PC-3 (cell line): ENCODE results near the gene ZNF622. TPM values are rescaled to one million over a fixed set of nuclear protein-coding genes. Genes with fewer than 3 reads are reported as not detected.
"Not testable (repeated sequence)": the region's sequence is repeated elsewhere in the genome, so short reads cannot be mapped to it uniquely, and the experiment has no call there.

Experiments used
- ATAC-seq: fragments of 200-7000 bp; cut with Tn5 transposase; 2 replicates; pipeline ENCODE4 v1.9.1; 2020; ENCODE audit warnings: mild to moderate bottlenecking, moderate library complexity
- BruUV-seq: library from RNA; stranded (reverse); fragments of 400-500 nt; replicated peaks from 2 replicates; lab custom pipeline; 2021; lab: Mats Ljungman, UMichigan
- CTCF ChIA-PET: fragments of 300-600 bp; sonication (Branson Sonifier 250); formaldehyde crosslinking; loops from one replicate; lab custom pipeline; 2022; ENCODE audit warnings: antibody characterized with exemption; lab: Charles Lee
- POLR2A ChIA-PET: fragments of 300-600 bp; sonication (Branson Sonifier 250); formaldehyde crosslinking; loops from one replicate; lab custom pipeline; 2022; ENCODE audit warnings: antibody characterized with exemption; ENCODE audit not compliant: unreplicated experiment; lab: Charles Lee
- DNase-seq: peaks from one replicate; pipeline ENCODE4 v3.0.0-alpha.2; 2015
- H2AFZ ChIP-seq: fragments of 300-600 bp; sonication (generic); 2 replicates; pipeline ENCODE4 v1.6.0; 2016; ENCODE audit warnings: antibody characterized with exemption, low read length
- H3F3A ChIP-seq: fragments of 300-600 bp; sonication (generic); one replicate; pipeline ENCODE4 v1.6.0; 2017; ENCODE audit warnings: antibody characterized with exemption, low read length, control low read depth, mild to moderate bottlenecking; ENCODE audit not compliant: unreplicated experiment
- H3K27ac ChIP-seq: fragments of 300-600 bp; sonication (generic); 2 replicates; pipeline ENCODE4 v1.5.1; 2016; ENCODE audit warnings: mild to moderate bottlenecking, low read length
- H3K27me3 ChIP-seq: fragments of 300-600 bp; sonication (generic); 2 replicates; pipeline ENCODE4 v1.6.1; 2016; ENCODE audit warnings: low read length, mixed read lengths
- H3K36me3 ChIP-seq: fragments of 300-600 bp; sonication (generic); 2 replicates; pipeline ENCODE4 v1.6.1; 2016; ENCODE audit warnings: low read depth, mixed run types, low read length, mixed read lengths
- H3K4me1 ChIP-seq: fragments of 300-600 bp; sonication (generic); 2 replicates; pipeline ENCODE4 v1.5.1; 2016; ENCODE audit warnings: low read length; ENCODE audit not compliant: insufficient read depth
- H3K4me2 ChIP-seq: fragments of 300-600 bp; sonication (generic); 2 replicates; pipeline ENCODE4 v1.6.0; 2016; ENCODE audit warnings: low read length
- H3K4me3 ChIP-seq: fragments of 300-600 bp; sonication (generic); 2 replicates; pipeline ENCODE4 v1.5.1; 2016; ENCODE audit warnings: mild to moderate bottlenecking, low read length, mixed read lengths
- H3K79me2 ChIP-seq: fragments of 300-600 bp; sonication (generic); 2 replicates; pipeline ENCODE4 v1.6.1; 2017; ENCODE audit warnings: low read length, mixed read lengths
- H3K9ac ChIP-seq: fragments of 300-600 bp; sonication (generic); 2 replicates; pipeline ENCODE4 v1.6.0; 2016; ENCODE audit warnings: mild to moderate bottlenecking, low read length
- H3K9me2 ChIP-seq: fragments of 300-600 bp; sonication (generic); replicated peaks from 2 replicates; pipeline ENCODE4 v1.6.1; 2016; ENCODE audit warnings: mixed run types, low read length, mixed read lengths
- H3K9me3 ChIP-seq: fragments of 300-600 bp; sonication (generic); 2 replicates; pipeline ENCODE4 v1.6.1; 2016; ENCODE audit warnings: low read length, mixed read lengths
- H4K20me1 ChIP-seq: fragments of 300-600 bp; sonication (generic); 2 replicates; pipeline ENCODE4 v1.6.1; 2016; ENCODE audit warnings: low read length, mixed read lengths
- EZH2 ChIP-seq: fragments of 300-600 bp; sonication (generic); IDR thresholded peaks from one replicate; pipeline ENCODE4 v1.6.1; 2017; ENCODE audit warnings: antibody characterized with exemption, mild to moderate bottlenecking, low read length; ENCODE audit not compliant: unreplicated experiment
- EZH2phosphoT487 ChIP-seq: fragments of 300-600 bp; sonication (generic); IDR thresholded peaks from 2 replicates; pipeline ENCODE4 v1.6.1; 2018; ENCODE audit warnings: mild to moderate bottlenecking, antibody characterized with exemption, low read length, borderline replicate concordance
- intact Hi-C: fragments of 100-400 bp; cut with micrococcal nuclease; formaldehyde crosslinking; loops from 2 replicates; pipeline ENCODE4 v1.9.0; 2023
- total RNA-seq: library from RNA; depleted of rRNA; stranded (reverse); fragments of >200 nt; gene quantifications from 2 replicates; pipeline ENCODE4 v1.2.3, GENCODE V29; 2014
- TF ChIP-seq, protein P1 (sequence below): fragments of 300-600 bp; sonication (generic); conservative IDR thresholded peaks from 2 replicates; pipeline ENCODE4 v1.5.1; 2017; ENCODE audit warnings: antibody characterized with exemption, low read depth, mild to moderate bottlenecking, low read length

ZNF622 gene
- total RNA-seq, 1 experiment from 2014 or later = 76.9 TPM

DNA sequence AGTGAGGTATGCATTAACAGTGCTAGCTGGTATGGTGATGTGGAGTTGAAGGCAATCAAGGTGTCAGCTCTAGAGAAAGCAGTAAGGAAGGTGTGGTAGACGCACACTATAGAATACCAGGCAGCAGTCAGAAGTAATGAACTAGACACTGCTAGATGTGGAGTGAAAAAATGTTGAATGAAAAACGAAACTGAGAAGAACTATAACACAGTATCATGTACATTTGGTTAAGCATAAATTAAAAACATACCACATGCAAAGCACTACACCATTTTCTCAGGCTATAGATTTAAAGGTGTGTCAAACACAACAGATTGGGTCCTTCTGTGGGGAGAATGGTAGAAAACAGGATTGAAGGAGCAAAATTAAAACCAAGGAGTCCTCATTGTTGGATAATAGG is 15.4 kb downstream of the ZNF622 start:
- H3K79me2 ChIP-seq = peaks cover 19% of the 10 kb centered on the region
- no peak overlapping the region for H3K4me2 ChIP-seq
- ChIA-PET CTCF (no interaction called here), POLR2A (no interaction called here)
- no peaks in the 10 kb centered on the region for H3K27me3 ChIP-seq
- H2AFZ ChIP-seq = no peak overlapping the region
- H3K9me3 ChIP-seq = no peaks in the 10 kb centered on the region
- H3F3A ChIP-seq = no peaks in the 10 kb centered on the region
- no peaks in the 10 kb centered on the region for H3K4me1 ChIP-seq
- no peak for DNase-seq
- H3K4me3 ChIP-seq = no peak overlapping the region
- no peak overlapping the region for H3K27ac ChIP-seq
- TF ChIP-seq EZH2phosphoT487 = no peak
- no peak for TF ChIP-seq EZH2
- ATAC-seq = no peak
- no TSS peak for BruUV-seq
- H4K20me1 ChIP-seq = 0 out of 2 replicates have a peak, but pooled peaks cover 3% of the 10 kb centered on the region
- H3K9ac ChIP-seq = no peak overlapping the region
- intact Hi-C loops = no loop called here
- H3K9me2 ChIP-seq = no peaks in the 10 kb centered on the region
- peaks cover 70% of the 10 kb centered on the region for H3K36me3 ChIP-seq

DNA sequence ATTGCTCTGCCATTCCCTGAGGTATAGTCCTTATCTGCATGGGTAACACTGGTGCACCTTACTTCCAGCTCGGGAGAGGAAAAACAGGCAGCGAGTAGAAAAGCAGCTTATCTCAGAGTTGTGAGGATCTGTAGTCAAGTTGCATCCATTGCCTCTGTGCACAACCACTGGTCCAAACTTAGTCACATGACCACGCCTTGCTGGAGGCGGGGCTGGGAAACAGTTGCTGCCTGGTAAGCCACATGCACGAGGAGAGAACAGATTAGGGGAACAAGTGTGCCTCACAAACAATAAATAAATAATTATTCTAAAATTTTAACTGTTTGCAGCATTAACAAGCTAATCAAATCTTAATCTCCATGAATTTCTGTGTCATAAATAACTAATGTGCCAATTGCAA is 18.6 kb downstream of the ZNF622 start:
- H4K20me1 ChIP-seq = no peaks in the 10 kb centered on the region
- CTCF ChIA-PET = interaction anchor here (0.6 kb wide), 1 partner anchor 1544 kb away, joined by 3 read pairs; no protein-coding TSS in a partner anchor
- H3F3A ChIP-seq = no peaks in the 10 kb centered on the region
- POLR2A ChIA-PET = interaction anchor here (0.7 kb wide), 1 partner anchor 34 kb away, joined by 6 read pairs; no protein-coding TSS in a partner anchor
- no peaks in the 10 kb centered on the region for H3K27me3 ChIP-seq
- no peak for TF ChIP-seq EZH2phosphoT487
- TF ChIP-seq EZH2 = no peak
- TF ChIP-seq, protein P1, sequence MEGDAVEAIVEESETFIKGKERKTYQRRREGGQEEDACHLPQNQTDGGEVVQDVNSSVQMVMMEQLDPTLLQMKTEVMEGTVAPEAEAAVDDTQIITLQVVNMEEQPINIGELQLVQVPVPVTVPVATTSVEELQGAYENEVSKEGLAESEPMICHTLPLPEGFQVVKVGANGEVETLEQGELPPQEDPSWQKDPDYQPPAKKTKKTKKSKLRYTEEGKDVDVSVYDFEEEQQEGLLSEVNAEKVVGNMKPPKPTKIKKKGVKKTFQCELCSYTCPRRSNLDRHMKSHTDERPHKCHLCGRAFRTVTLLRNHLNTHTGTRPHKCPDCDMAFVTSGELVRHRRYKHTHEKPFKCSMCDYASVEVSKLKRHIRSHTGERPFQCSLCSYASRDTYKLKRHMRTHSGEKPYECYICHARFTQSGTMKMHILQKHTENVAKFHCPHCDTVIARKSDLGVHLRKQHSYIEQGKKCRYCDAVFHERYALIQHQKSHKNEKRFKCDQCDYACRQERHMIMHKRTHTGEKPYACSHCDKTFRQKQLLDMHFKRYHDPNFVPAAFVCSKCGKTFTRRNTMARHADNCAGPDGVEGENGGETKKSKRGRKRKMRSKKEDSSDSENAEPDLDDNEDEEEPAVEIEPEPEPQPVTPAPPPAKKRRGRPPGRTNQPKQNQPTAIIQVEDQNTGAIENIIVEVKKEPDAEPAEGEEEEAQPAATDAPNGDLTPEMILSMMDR = no peak
- H3K36me3 ChIP-seq = peaks cover 45% of the 10 kb centered on the region
- H3K9me2 ChIP-seq = no peaks in the 10 kb centered on the region
- intact Hi-C loops = no loop called here
- no peak overlapping the region for H3K4me3 ChIP-seq
- H3K79me2 ChIP-seq = no peaks in the 10 kb centered on the region
- no TSS peak for BruUV-seq
- no peak overlapping the region for H3K9ac ChIP-seq
- DNase-seq = no peak
- ATAC-seq = no peak
- H2AFZ ChIP-seq = no peak overlapping the region
- no peaks in the 10 kb centered on the region for H3K4me1 ChIP-seq
- H3K27ac ChIP-seq = no peak overlapping the region
- no peaks in the 10 kb centered on the region for H3K9me3 ChIP-seq
- no peak overlapping the region for H3K4me2 ChIP-seq

DNA sequence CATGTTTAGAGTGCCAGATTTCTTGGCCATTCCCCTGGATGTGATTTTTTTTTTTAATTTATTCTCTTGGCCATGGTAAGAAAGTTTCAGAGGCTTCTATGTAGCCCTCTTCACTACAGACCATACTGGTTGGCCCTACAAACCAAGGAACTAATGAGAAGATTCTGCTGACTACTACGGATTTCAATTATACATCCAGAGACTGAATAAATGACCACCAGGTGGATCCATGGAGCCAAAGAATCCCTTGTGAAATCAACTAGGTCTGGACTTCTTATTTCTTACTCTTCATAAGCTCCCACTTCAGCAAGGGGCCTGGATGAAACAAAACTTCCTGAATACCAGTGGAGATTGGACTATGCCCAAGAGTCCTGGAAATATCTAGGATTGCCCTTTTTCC is 27.6 kb downstream of the ZNF622 start:
- H3K9ac ChIP-seq = no peak overlapping the region
- peaks cover 19% of the 10 kb centered on the region for H3K27me3 ChIP-seq
- H3K36me3 ChIP-seq = no peaks in the 10 kb centered on the region
- H4K20me1 ChIP-seq = no peaks in the 10 kb centered on the region
- no peaks in the 10 kb centered on the region for H3F3A ChIP-seq
- H3K9me3 ChIP-seq = no peaks in the 10 kb centered on the region
- intact Hi-C loops = no loop called here
- ATAC-seq (peak; percentile 53), DNase-seq (peak; percentile 74)
- POLR2A ChIA-PET = no interaction called here
- H3K79me2 ChIP-seq = no peaks in the 10 kb centered on the region
- CTCF ChIA-PET = interaction anchor here (0.5 to 0.7 kb wide), 2 partner anchors 19 to 44 kb away, joined by 3 read pairs; no protein-coding TSS in a partner anchor
- H3K4me2 ChIP-seq = no peak overlapping the region
- no TSS peak for BruUV-seq
- no peak overlapping the region for H2AFZ ChIP-seq
- no peaks in the 10 kb centered on the region for H3K4me1 ChIP-seq
- H3K9me2 ChIP-seq = no peaks in the 10 kb centered on the region
- H3K4me3 ChIP-seq = no peak overlapping the region
- no peak overlapping the region for H3K27ac ChIP-seq
- TF ChIP-seq, protein P1 = peak; percentile 70
- TF ChIP-seq EZH2 = no peak

DNA sequence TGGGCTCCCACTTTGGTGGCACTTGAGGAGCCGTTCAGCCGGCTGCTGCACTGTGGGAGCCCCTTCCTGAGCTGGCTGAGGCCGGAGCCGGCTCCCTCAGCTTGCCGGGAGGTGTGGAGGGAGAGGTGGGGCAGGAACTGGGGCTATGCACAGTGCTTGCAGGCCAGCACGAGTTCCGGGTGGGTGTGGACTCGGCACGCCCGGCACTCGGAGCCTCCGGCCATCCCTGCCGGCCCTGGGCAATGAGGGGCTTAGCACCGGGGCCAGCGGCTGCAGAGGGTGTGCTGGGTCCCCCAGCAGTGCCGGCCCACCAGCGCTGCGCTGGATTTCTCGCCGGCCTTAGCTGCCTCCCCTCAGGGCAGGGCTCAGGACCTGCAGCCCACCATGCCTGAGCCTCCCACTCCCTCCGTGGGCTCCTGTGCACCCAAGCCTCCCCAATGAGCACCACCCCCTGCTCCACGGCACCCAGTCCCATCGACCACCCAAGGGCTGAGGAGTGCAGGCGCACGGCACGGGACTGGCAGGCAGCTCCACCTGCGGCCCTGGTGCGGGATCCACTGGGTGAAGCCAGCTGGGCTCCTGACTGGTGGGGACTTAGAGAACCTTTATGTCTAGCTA is 29.4 kb downstream of the ZNF622 start:
- H3K9me3 ChIP-seq, DNase-seq, H4K20me1 ChIP-seq, H3K9ac ChIP-seq, H3K4me3 ChIP-seq, H3K4me1 ChIP-seq, ATAC-seq, H2AFZ ChIP-seq, H3K36me3 ChIP-seq, H3K9me2 ChIP-seq, H3K4me2 ChIP-seq, POLR2A ChIA-PET, H3K27ac ChIP-seq, H3K79me2 ChIP-seq, CTCF ChIA-PET, H3F3A ChIP-seq, BruUV-seq, intact Hi-C loops: not testable (repeated sequence)
- H3K27me3 ChIP-seq = peaks cover 37% of the 10 kb centered on the region
